Ascending aorta (tissue), 2 donors: Measurements from ENCODE around the gene PTCHD1. TPM values are rescaled to one million over a fixed set of nuclear protein-coding genes. Genes with fewer than 3 reads are reported as not detected.

Experiments
- DNase-seq, 2 donors: peaks; one replicate each; pipeline ENCODE4 v3.0.0-alpha.2; 2019; ENCODE audit warnings: low spot score in 2 of 2
- H3K27ac ChIP-seq, 2 donors: fragments of 200-600 bp; sonication (generic); one replicate each; pipeline ENCODE4 v1.5.1; 2016 to 2017; ENCODE audit warnings: mild to moderate bottlenecking in 1 of 2
- H3K27me3 ChIP-seq: fragments of 200-600 bp; sonication (generic); one replicate; pipeline ENCODE4 v1.5.1; 2017
- H3K36me3 ChIP-seq, 2 donors: fragments of 200-600 bp; sonication (generic); one replicate each; pipeline ENCODE4 v1.5.1; 2016
- H3K4me1 ChIP-seq, 2 donors: fragments of 200-600 bp; sonication (generic); one replicate each; pipeline ENCODE4 v1.5.1; 2016 to 2017; ENCODE audit warnings: mild to moderate bottlenecking in 1 of 2
- H3K4me3 ChIP-seq, 2 donors: fragments of 200-600 bp; sonication (generic); one replicate each; pipeline ENCODE4 v1.5.1; 2016 to 2017; ENCODE audit warnings: mild to moderate bottlenecking in 1 of 2
- H3K9me3 ChIP-seq, 2 donors: fragments of 200-600 bp; sonication (generic); one replicate each; pipeline ENCODE4 v1.5.1; 2016
- intact Hi-C: fragments of 100-400 bp; cut with DNase I; formaldehyde crosslinking; loops from one replicate; pipeline ENCODE4 v1.15.1; 2023
- total RNA-seq: library from RNA; depleted of rRNA; stranded (reverse); fragments of >200 nt; gene quantifications from one replicate; pipeline ENCODE4 v1.1.0, GENCODE V29; 2016
- TF ChIP-seq, protein P1 (sequence below), 3 experiments: fragments of 200-600 bp in 2 of 3; fragments of 450-650 bp in 1 of 3; sonication (generic) in 2 of 3; IDR thresholded peaks; one replicate each; pipeline ENCODE4 v1.5.1; 2016 to 2019; ENCODE audit warnings: antibody characterized with exemption in 3 of 3, mild to moderate bottlenecking in 1 of 3, moderate library complexity in 1 of 3

The PTCHD1 gene
- total RNA-seq, 1 donor from 2014 or later, result 2.8 TPM

- intact Hi-C loops, result no loop called here
- Histone ChIP-seq H3K27ac (no peak overlapping the region), H3K27me3 (no peaks in the 10 kb centered on the region), H3K4me3 (no peak overlapping the region), H3K4me1 (no peaks in the 10 kb centered on the region), H3K9me3 (no peaks in the 10 kb centered on the region), H3K36me3 (no peaks in the 10 kb centered on the region)
- TF ChIP-seq, protein P1, sequence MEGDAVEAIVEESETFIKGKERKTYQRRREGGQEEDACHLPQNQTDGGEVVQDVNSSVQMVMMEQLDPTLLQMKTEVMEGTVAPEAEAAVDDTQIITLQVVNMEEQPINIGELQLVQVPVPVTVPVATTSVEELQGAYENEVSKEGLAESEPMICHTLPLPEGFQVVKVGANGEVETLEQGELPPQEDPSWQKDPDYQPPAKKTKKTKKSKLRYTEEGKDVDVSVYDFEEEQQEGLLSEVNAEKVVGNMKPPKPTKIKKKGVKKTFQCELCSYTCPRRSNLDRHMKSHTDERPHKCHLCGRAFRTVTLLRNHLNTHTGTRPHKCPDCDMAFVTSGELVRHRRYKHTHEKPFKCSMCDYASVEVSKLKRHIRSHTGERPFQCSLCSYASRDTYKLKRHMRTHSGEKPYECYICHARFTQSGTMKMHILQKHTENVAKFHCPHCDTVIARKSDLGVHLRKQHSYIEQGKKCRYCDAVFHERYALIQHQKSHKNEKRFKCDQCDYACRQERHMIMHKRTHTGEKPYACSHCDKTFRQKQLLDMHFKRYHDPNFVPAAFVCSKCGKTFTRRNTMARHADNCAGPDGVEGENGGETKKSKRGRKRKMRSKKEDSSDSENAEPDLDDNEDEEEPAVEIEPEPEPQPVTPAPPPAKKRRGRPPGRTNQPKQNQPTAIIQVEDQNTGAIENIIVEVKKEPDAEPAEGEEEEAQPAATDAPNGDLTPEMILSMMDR (IDR thresholded peaks at IDR 0.05), result no peak
- DNase-seq, result no peak
These were observed 39.6 kb downstream of the PTCHD1 start for GRCh38 chrX:23374291-23374690.

DNA sequence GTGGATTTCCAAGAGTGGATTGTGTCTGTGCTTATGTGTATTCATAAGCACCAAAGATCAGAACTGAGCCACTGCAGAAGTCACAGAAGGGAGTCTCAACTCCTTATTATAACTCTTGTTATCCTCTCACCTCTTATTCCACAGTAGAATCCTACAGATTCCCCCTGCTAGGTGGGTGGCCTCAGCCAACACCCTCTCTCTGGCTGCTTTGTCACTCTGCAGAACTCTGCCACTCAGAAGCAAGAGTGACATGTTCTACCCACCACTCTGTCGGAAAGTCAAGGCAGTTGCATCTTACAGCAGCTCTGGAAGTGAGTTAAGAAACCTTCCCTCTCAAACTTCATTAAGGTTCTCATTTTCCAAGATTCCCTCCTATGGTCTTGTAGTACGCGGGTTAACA lies 41.9 kb downstream of the PTCHD1 start:
- TF ChIP-seq, protein P1 (IDR thresholded peaks at IDR 0.05), result no peak
- no peak overlapping the region for H3K27ac ChIP-seq
- H3K4me3 ChIP-seq, result no peak overlapping the region
- intact Hi-C loops, result loop anchor here (5.0 kb wide), 1 partner anchor 131 kb away; no protein-coding TSS in a partner anchor
- H3K36me3 ChIP-seq, result no peaks in the 10 kb centered on the region
- no peaks in the 10 kb centered on the region for H3K4me1 ChIP-seq
- no peaks in the 10 kb centered on the region for H3K9me3 ChIP-seq
- DNase-seq, result no peak
- H3K27me3 ChIP-seq, result no peaks in the 10 kb centered on the region

DNA sequence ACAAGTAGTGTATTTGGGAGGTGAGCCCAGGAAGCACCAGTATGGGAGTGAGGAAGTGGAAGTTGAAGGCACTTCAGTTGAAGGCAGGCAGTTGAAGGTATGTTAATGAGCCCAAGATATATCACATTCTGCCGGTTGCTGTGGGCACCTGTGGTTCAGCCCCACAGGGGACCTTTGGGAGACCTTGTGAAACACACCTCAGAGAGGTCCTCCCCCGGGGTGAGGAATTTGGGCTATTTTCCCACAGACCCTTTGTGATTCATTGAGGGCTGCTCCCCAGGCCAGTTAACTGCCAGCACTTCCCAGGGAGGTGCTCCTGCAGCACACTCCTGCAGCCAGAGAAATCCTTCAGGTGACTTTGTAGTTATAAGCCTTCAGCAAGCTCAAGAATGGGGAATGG lies 45.9 kb downstream of the PTCHD1 start:
- Histone ChIP-seq H3K4me3 (no peak overlapping the region), H3K4me1 (no peaks in the 10 kb centered on the region), H3K9me3 (no peaks in the 10 kb centered on the region), H3K27ac (no peak overlapping the region), H3K27me3 (no peaks in the 10 kb centered on the region), H3K36me3 (no peaks in the 10 kb centered on the region)
- intact Hi-C loops, result no loop called here
- TF ChIP-seq, protein P1 (IDR thresholded peaks at IDR 0.05), result no peak
- no peak for DNase-seq

DNA sequence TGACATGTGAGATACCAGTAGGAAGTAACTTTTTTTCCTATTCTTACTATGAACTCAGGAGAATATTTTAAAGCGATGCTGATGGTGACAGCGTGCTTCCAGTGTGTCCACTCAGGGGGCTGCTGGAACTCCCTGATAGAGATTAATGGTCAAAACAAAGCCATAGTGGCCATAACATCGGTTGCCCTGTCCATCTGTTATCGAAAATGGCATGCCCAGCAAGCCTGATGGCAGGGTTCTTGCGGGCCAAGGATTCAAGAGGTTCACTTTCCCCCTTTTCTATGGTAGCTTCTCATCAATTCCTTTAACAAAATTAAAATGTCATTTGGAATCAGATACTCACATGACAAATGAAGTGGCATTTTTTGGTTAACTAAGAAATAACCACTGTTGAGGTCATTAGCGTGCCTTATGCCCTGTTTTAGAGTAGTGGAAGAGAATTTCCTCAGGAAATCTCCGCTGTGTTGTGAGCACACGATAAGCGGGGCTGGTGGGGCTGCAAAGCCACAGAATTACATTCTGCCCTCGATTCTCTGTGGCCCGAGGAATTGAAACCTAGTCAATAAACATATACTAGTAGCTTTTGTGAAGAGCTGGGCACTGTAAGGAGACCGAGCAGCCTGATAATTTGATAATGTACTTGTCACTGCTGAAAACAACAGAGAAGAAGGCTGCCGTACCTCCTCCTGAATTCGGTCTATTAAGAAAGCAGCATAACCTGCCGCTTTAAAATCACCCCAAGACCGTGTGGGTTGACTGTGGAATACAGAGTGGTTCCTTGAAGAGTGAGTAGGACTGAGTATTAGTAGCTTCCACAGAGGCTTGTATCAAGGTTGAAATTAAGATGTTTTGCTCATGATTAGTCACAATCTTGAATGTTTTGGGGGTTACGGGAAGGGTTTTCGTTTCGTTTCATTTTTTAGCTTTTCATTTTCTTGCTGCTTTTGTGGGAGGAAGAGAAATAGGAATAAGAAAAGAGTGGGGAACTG lies 46.7 kb downstream of the PTCHD1 start:
- H3K27me3 ChIP-seq, result no peaks in the 10 kb centered on the region
- intact Hi-C loops, result no loop called here
- H3K36me3 ChIP-seq, result no peaks in the 10 kb centered on the region
- TF ChIP-seq, protein P1 (IDR thresholded peaks at IDR 0.05), result no peak
- no peaks in the 10 kb centered on the region for H3K9me3 ChIP-seq
- H3K4me1 ChIP-seq, result no peaks in the 10 kb centered on the region
- no peak overlapping the region for H3K27ac ChIP-seq
- H3K4me3 ChIP-seq, result no peak overlapping the region
- DNase-seq, result no peak

GRCh38 chrX:23382572-23382971 lies 47.9 kb downstream of the PTCHD1 start:
- intact Hi-C loops, result no loop called here
- H3K4me1 ChIP-seq, result no peaks in the 10 kb centered on the region
- H3K4me3 ChIP-seq, result no peak overlapping the region
- no peaks in the 10 kb centered on the region for H3K9me3 ChIP-seq
- H3K27me3 ChIP-seq, result no peaks in the 10 kb centered on the region
- TF ChIP-seq, protein P1 (IDR thresholded peaks at IDR 0.05), result no peak
- H3K36me3 ChIP-seq, result no peaks in the 10 kb centered on the region
- DNase-seq, result no peak
- H3K27ac ChIP-seq, result no peak overlapping the region
